Measurements from ENCODE around the gene ABCA10. TPM values are rescaled to one million over a fixed set of nuclear protein-coding genes. Genes with fewer than 3 reads are reported as not detected.

ABCA10 gene
- total RNA-seq, 4 donors from 2014 or later = 2.6 to 39.3 (median 5.2) TPM

DNA sequence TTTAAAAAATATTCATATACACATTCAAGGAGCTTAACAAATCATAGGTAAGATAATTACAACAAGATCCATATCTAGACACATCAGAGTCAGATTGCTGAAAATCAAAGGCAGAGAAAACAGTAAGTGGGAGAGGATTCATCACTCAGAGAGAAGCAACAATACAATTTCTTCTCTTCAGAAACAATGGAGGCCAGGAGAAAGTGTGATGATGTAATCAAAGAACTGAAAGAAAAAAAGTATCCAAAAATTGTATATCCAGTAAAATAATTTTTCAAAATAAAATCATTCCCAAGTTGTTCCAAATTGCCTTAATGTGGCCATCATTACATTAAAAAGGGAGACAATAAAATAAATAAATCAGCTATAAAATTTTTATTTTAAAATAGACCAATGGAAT, 69.2 kb downstream of the ABCA10 start:
- DNase-seq (no peak), ATAC-seq (no peak)
- H3K27ac ChIP-seq = no peak overlapping the region
- H3K4me3 ChIP-seq = no peak overlapping the region
- H3K4me1 ChIP-seq = no peaks in the 10 kb centered on the region
- no peaks in the 10 kb centered on the region for H3K27me3 ChIP-seq
- H3K9me3 ChIP-seq = no peaks in the 10 kb centered on the region
- in situ Hi-C loops (cut with MboI; ENCODE audit: low sequenced_read_pairs in 4 of 4) (no loop called here), intact Hi-C loops (cut with DNase I; ENCODE audit: low total_unique reads) (no loop called here)
- TF ChIP-seq POLR2A (IDR thresholded peaks at IDR 0.05) = no peak
- TF ChIP-seq, protein P1, sequence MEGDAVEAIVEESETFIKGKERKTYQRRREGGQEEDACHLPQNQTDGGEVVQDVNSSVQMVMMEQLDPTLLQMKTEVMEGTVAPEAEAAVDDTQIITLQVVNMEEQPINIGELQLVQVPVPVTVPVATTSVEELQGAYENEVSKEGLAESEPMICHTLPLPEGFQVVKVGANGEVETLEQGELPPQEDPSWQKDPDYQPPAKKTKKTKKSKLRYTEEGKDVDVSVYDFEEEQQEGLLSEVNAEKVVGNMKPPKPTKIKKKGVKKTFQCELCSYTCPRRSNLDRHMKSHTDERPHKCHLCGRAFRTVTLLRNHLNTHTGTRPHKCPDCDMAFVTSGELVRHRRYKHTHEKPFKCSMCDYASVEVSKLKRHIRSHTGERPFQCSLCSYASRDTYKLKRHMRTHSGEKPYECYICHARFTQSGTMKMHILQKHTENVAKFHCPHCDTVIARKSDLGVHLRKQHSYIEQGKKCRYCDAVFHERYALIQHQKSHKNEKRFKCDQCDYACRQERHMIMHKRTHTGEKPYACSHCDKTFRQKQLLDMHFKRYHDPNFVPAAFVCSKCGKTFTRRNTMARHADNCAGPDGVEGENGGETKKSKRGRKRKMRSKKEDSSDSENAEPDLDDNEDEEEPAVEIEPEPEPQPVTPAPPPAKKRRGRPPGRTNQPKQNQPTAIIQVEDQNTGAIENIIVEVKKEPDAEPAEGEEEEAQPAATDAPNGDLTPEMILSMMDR (IDR thresholded peaks at IDR 0.05 in 4 of 5, conservative IDR thresholded peaks at IDR 0.05 in 1 of 5) = no peak
- peaks cover 0 to 36% of the 10 kb centered on the region in 2 donors for H3K36me3 ChIP-seq

DNA sequence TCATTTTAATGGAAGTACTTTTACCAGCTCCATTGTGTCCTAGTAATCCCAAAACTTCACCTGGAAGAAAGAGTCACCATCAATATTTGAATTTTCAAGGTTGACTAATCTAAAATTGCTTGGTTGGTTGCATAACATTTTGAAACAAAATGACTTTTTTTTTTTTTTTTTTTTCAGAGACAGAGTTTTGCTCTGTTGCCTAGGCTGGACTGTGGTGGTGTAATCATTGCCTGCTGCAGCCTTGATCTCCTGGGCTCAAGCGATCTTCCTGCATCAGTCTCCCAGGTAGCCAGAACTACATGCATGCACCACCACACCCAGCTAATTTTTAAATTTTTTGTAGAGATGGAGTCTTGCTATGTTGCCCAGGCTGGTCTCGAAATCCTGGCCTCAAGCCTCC, 74.4 kb downstream of the ABCA10 start:
- no peak for TF ChIP-seq POLR2A (IDR thresholded peaks at IDR 0.05)
- TF ChIP-seq, protein P1 (IDR thresholded peaks at IDR 0.05 in 4 of 5, conservative IDR thresholded peaks at IDR 0.05 in 1 of 5) = no peak
- Histone ChIP-seq H3K27me3 (no peaks in the 10 kb centered on the region), H3K4me3 (no peak overlapping the region), H3K27ac (no peak overlapping the region), H3K4me1 (no peaks in the 10 kb centered on the region), H3K36me3 (peaks cover 0 to 75% of the 10 kb centered on the region in 2 donors), H3K9me3 (no peaks in the 10 kb centered on the region)
- intact Hi-C loops (cut with DNase I; ENCODE audit: low total_unique reads) = no loop called here
- DNase-seq (no peak), ATAC-seq (no peak)
- in situ Hi-C loops (cut with MboI; ENCODE audit: low sequenced_read_pairs in 4 of 4) = no loop called here

DNA sequence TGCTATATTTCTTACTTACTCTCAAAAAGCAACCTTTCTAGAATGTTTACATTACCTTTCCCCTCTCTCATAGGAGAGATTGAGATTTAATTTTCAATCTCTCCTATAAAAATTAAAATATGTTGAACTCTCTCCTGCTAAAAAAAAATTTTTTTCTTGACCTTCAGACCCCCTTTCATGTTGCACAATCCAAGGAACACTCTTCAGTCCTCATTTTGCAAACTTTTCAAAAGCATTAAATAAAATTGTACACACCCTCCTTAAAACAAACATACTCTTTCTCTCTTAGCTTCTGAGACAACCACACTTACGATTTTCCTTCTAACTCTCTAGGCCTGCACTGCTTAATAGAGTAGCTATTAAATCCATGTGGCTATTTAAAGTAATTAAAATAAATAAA, 78.3 kb downstream of the ABCA10 start:
- no peak overlapping the region for H3K27ac ChIP-seq
- intact Hi-C loops (cut with DNase I; ENCODE audit: low total_unique reads) (no loop called here), in situ Hi-C loops (cut with MboI; ENCODE audit: low sequenced_read_pairs in 4 of 4) (no loop called here)
- H3K27me3 ChIP-seq = no peaks in the 10 kb centered on the region
- no peaks in the 10 kb centered on the region for H3K4me1 ChIP-seq
- no peak overlapping the region for H3K4me3 ChIP-seq
- no peaks in the 10 kb centered on the region for H3K9me3 ChIP-seq
- peaks cover 0 to 77% of the 10 kb centered on the region in 2 donors for H3K36me3 ChIP-seq
- DNase-seq (no peak), ATAC-seq (no peak)
- TF ChIP-seq, protein P1 (IDR thresholded peaks at IDR 0.05 in 4 of 5, conservative IDR thresholded peaks at IDR 0.05 in 1 of 5) = no peak
- TF ChIP-seq POLR2A (IDR thresholded peaks at IDR 0.05) = no peak

DNA sequence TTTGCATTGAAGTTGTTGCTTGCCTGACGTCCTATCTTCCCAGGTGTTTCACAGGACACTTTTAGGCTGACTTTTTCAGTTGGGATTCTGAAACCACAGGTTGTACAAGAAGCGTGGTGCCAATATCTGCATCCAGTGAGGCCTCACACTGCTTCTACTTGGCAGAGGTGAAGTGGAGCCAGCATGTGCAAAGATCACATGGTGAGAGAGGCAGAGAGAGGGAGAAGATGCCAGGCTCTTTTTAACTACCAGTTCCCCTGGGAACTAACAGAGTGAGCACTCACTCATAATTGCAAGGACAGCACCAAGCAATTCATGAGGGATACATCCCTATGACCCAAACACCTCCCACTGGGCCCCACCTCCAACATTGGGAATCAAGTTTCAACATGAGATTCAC, 81.2 kb downstream of the ABCA10 start:
- intact Hi-C loops (cut with DNase I; ENCODE audit: low total_unique reads) = loop anchor here (10.0 kb wide), 1 partner anchor 373 kb away; no protein-coding TSS in a partner anchor

More for the DNA sequence above, 81.2 kb downstream of the ABCA10 start:
- no peak overlapping the region for H3K27ac ChIP-seq
- H3K9me3 ChIP-seq = no peaks in the 10 kb centered on the region
- no peak for TF ChIP-seq POLR2A (IDR thresholded peaks at IDR 0.05)
- TF ChIP-seq, protein P1 (IDR thresholded peaks at IDR 0.05 in 4 of 5, conservative IDR thresholded peaks at IDR 0.05 in 1 of 5) = no peak
- peaks cover 0 to 49% of the 10 kb centered on the region in 2 donors for H3K36me3 ChIP-seq
- no peak for DNase-seq
- no peak for ATAC-seq
- H3K27me3 ChIP-seq = no peaks in the 10 kb centered on the region
- H3K4me1 ChIP-seq = peaks cover 0 to 6% of the 10 kb centered on the region in 2 donors
- H3K4me3 ChIP-seq = no peak overlapping the region
- in situ Hi-C loops (cut with MboI; ENCODE audit: low sequenced_read_pairs in 4 of 4) = no loop called here
